ENCODE measurements around the gene HDAC9. TPM values are rescaled to one million over a fixed set of nuclear protein-coding genes. Genes with fewer than 3 reads are reported as not detected.
A peak's percentile ranks its signal among the peaks of the same experiment; 100 is the strongest.

The HDAC9 gene
- total and polyA plus RNA-seq, 11 donors: 4.8 to 62.9 (median 30.6) TPM

- peaks cover 2 to 51% (median 23%) of the 10 kb centered on the region in 12 donors for H3K4me1 ChIP-seq
- no peak for TF ChIP-seq POLR2A (IDR thresholded peaks at IDR 0.05)
- TF ChIP-seq CTCF (IDR thresholded peaks at IDR 0.05): no peak
- no peak for DNase-seq
- 38 to 50% (median 42%) methylated on average over 2 of the region's 2 CpGs for WGBS, 4 donors
- peak overlapping the region in 6 of 12 donors; percentile 4 to 36 (median 32) for H3K27ac ChIP-seq
- H3K27me3 ChIP-seq: no peaks in the 10 kb centered on the region
- H3K4me3 ChIP-seq: peak overlapping the region in 1 of 12 donors; percentile 10
- no peaks in the 10 kb centered on the region for H3K9me3 ChIP-seq
- peak in 1 of 4 donors; percentile 37 for ATAC-seq
- H3K36me3 ChIP-seq: no peaks in the 10 kb centered on the region
- intact Hi-C loops (cut with DNase I): loop anchor here in 1 of 10 donors (5.0 kb wide), 1 partner anchor 55 kb away; the partner anchor contains the start of gene HDAC9
Measured at GRCh38 chr7:18552316-18552916, 56.9 kb downstream of the HDAC9 start.

GRCh38 chr7:18552943-18553604 is 57.5 kb downstream of the HDAC9 start:
- DNase-seq (no peak), ATAC-seq (peak; percentile 57 to 85 (median 70))
- TF ChIP-seq POLR2A (IDR thresholded peaks at IDR 0.05): no peak
- TF ChIP-seq CTCF (IDR thresholded peaks at IDR 0.05): no peak
- Histone ChIP-seq H3K9me3 (no peaks in the 10 kb centered on the region), H3K4me3 (peak overlapping the region in 1 of 12 donors; percentile 10), H3K27me3 (no peaks in the 10 kb centered on the region), H3K36me3 (no peaks in the 10 kb centered on the region), H3K27ac (peak overlapping the region in 8 of 12 donors; percentile 11 to 36 (median 24)), H3K4me1 (peaks cover 2 to 57% (median 26%) of the 10 kb centered on the region in 12 donors)
- intact Hi-C loops (cut with DNase I): loop anchor here in 1 of 10 donors (5.0 kb wide), 1 partner anchor 56 kb away; the partner anchor contains the start of gene HDAC9
- WGBS, 4 donors: 46 to 60% (median 53%) methylated on average over 8 of the region's 8 CpGs

GRCh38 chr7:18553605-18554003 is 58.1 kb downstream of the HDAC9 start:
- DNase-seq: no peak
- Histone ChIP-seq H3K9me3 (no peaks in the 10 kb centered on the region), H3K36me3 (no peaks in the 10 kb centered on the region), H3K4me1 (peaks cover 2 to 57% (median 26%) of the 10 kb centered on the region in 12 donors), H3K27me3 (no peaks in the 10 kb centered on the region), H3K27ac (peak overlapping the region in 5 of 12 donors; percentile 14 to 36 (median 31)), H3K4me3 (no peak overlapping the region)
- 44 to 61% (median 54%) methylated on average over 3 of the region's 3 CpGs for WGBS, 4 donors
- TF ChIP-seq CTCF (IDR thresholded peaks at IDR 0.05) (no peak), POLR2A (IDR thresholded peaks at IDR 0.05) (no peak)
- no peak for ATAC-seq
- intact Hi-C loops (cut with DNase I): loop anchor here in 1 of 10 donors (5.0 kb wide), 1 partner anchor 56 kb away; the partner anchor contains the start of gene HDAC9

GRCh38 chr7:18555120-18555519 is 59.6 kb downstream of the HDAC9 start:
- H3K9me3 ChIP-seq: no peaks in the 10 kb centered on the region
- H3K27me3 ChIP-seq: no peaks in the 10 kb centered on the region
- DNase-seq (no peak), ATAC-seq (no peak)
- H3K4me3 ChIP-seq: no peak overlapping the region
- H3K27ac ChIP-seq: peak overlapping the region in 1 of 12 donors; percentile 41
- WGBS, 4 donors: 60 to 81% (median 64%) methylated on average over 1 of the region's 1 CpG
- H3K4me1 ChIP-seq: peaks cover 2 to 58% (median 26%) of the 10 kb centered on the region in 12 donors
- H3K36me3 ChIP-seq: no peaks in the 10 kb centered on the region
- TF ChIP-seq POLR2A (IDR thresholded peaks at IDR 0.05): no peak
- no peak for TF ChIP-seq CTCF (IDR thresholded peaks at IDR 0.05)
- intact Hi-C loops (cut with DNase I): loop anchor here in 2 of 10 donors (5.0 kb wide), 1 partner anchor 58 kb away; the partner anchor contains the start of gene HDAC9 (in 2 of the 2)
